Effector memory CD8-positive, alpha-beta T cell (primary cell): ENCODE data around the gene ZNF732.
"Not testable (repeated sequence)": the region's sequence is repeated elsewhere in the genome, so short reads cannot be mapped to it uniquely, and the experiment has no call there.

Experiments
- ATAC-seq: fragments of 150-1000 bp; cut with Tn5 transposase; replicated peaks from 2 replicates; pipeline ENCODE4 v1.10.0; 2021; ENCODE audit warnings: mild to moderate bottlenecking, moderate library complexity
- DNase-seq, 3 experiments: peaks; one replicate each; pipeline ENCODE4 v3.0.0; 2021
- H3K27ac Mint-ChIP-seq, 2 donors: one replicate each; pipeline ENCODE4 v1.8.0; 2022; ENCODE audit warnings: mild to moderate bottlenecking in 2 of 2, mixed read lengths in 2 of 2, moderate library complexity in 2 of 2
- H3K27me3 Mint-ChIP-seq, 2 donors: one replicate each; pipeline ENCODE4 v1.8.0; 2022; ENCODE audit warnings: mixed read lengths in 2 of 2
- H3K36me3 Mint-ChIP-seq: one replicate; pipeline ENCODE4 v1.8.0; 2022; ENCODE audit warnings: mild to moderate bottlenecking, moderate library complexity, mixed read lengths; ENCODE audit not compliant: insufficient read depth
- H3K4me1 Mint-ChIP-seq, 2 donors: one replicate each; pipeline ENCODE4 v1.8.0; 2022; ENCODE audit warnings: low read depth in 2 of 2, mixed read lengths in 2 of 2
- H3K4me3 Mint-ChIP-seq, 2 donors: one replicate each; pipeline ENCODE4 v1.8.0; 2022; ENCODE audit warnings: mild to moderate bottlenecking in 2 of 2, mixed read lengths in 2 of 2, moderate library complexity in 2 of 2
- H3K9me3 Mint-ChIP-seq, 2 donors: one replicate each; pipeline ENCODE4 v1.8.0; 2022; ENCODE audit warnings: mixed read lengths in 2 of 2

ZNF732 gene

GRCh38 chr4:241411-241810, 63.9 kb downstream of the ZNF732 start:
- Mint-ChIP-seq H3K4me1 (peaks cover 9 to 10% of the 10 kb centered on the region in 2 donors), H3K27ac (peak overlapping the region; percentile 82 to 90), H3K4me3 (peak overlapping the region; percentile 77 to 79)
- H3K36me3 Mint-ChIP-seq, DNase-seq, H3K9me3 Mint-ChIP-seq, ATAC-seq, H3K27me3 Mint-ChIP-seq: not testable (repeated sequence)

GRCh38 chr4:236028-236427, 69.2 kb downstream of the ZNF732 start:
- H3K27ac Mint-ChIP-seq: no peak overlapping the region
- H3K9me3 Mint-ChIP-seq: peaks cover 0 to 1% of the 10 kb centered on the region in 2 donors
- DNase-seq (no peak), ATAC-seq (no peak)
- H3K4me1 Mint-ChIP-seq: peaks cover 2 to 8% of the 10 kb centered on the region in 2 donors
- no peak overlapping the region for H3K4me3 Mint-ChIP-seq
- H3K36me3 Mint-ChIP-seq: peaks cover 5% of the 10 kb centered on the region
- H3K27me3 Mint-ChIP-seq: no peaks in the 10 kb centered on the region

GRCh38 chr4:234178-234577, 71.1 kb downstream of the ZNF732 start:
- no peak overlapping the region for H3K27ac Mint-ChIP-seq
- no peak overlapping the region for H3K4me3 Mint-ChIP-seq
- no peaks in the 10 kb centered on the region for H3K27me3 Mint-ChIP-seq
- DNase-seq (no peak), ATAC-seq (no peak)
- peaks cover 6% of the 10 kb centered on the region for H3K36me3 Mint-ChIP-seq
- H3K4me1 Mint-ChIP-seq: peaks cover 6 to 14% of the 10 kb centered on the region in 2 donors
- H3K9me3 Mint-ChIP-seq: peaks cover 0 to 7% of the 10 kb centered on the region in 2 donors

DNA sequence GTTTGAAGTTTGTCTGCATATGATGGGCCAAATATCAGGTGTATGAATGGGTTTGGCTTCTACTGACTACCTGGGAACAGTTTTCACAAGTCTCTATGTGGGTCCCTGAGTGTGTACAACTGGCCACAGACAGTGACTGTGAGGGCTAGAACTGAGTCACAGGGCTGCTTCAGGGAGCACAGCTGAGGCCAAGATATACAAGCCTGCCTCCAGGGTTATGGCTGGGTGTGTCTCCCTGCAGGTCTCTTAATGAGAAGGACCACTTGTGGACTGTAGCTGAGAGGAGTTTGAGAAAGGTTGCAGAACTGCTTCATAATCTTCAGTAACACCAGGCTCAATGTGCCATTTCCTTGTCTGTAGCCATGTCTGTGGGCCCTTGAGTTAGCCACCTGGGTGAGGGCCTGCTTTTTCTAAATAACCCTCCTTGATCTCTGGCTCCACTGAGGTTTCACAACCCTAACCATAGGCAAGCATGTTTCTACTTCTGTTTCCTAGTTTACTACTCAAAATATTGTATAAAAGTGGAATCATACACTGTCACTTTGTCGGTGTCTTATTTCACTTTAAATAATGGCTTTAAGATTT, 81.3 kb downstream of the ZNF732 start:
- no peak for ATAC-seq
- H3K27me3 Mint-ChIP-seq: no peaks in the 10 kb centered on the region
- no peak for DNase-seq
- peak overlapping the region in 1 of 2 donors; percentile 1 for H3K4me3 Mint-ChIP-seq
- peaks cover 0 to 4% of the 10 kb centered on the region in 2 donors for H3K9me3 Mint-ChIP-seq
- H3K27ac Mint-ChIP-seq: peak overlapping the region in 1 of 2 donors; percentile 73
- H3K36me3 Mint-ChIP-seq: no peaks in the 10 kb centered on the region
- peaks cover 4 to 5% of the 10 kb centered on the region in 2 donors for H3K4me1 Mint-ChIP-seq
